Activated B cell treated with CpG ODN at 0.5 μM for 24 hours (primary cell): Measurements from ENCODE around the gene CCT6A. TPM values are rescaled to one million over a fixed set of nuclear protein-coding genes. Genes with fewer than 3 reads are reported as not detected.
"Not testable (repeated sequence)": the region's sequence is repeated elsewhere in the genome, so short reads cannot be mapped to it uniquely, and the experiment has no call there.

ENCODE experiments used
- ATAC-seq: fragments of 200-7000 bp; cut with Tn5 transposase; one replicate; pipeline ENCODE4 v1.10.0; 2021; ENCODE audit warnings: low read depth, mild to moderate bottlenecking, moderate library complexity
- CTCF ChIA-PET: fragments of 350-600 bp; sonication (Branson Sonifier 250); formaldehyde crosslinking; loops from one replicate; lab custom pipeline; 2021; ENCODE audit warnings: antibody characterized with exemption; lab: Charles Lee
- POLR2A ChIA-PET: fragments of 350-600 bp; sonication (Branson Sonifier 250); formaldehyde crosslinking; loops from one replicate; lab custom pipeline; 2021; ENCODE audit warnings: antibody characterized with exemption; lab: Charles Lee
- DNase-seq: peaks from one replicate; pipeline ENCODE4 v3.0.0; 2022
- H3K27ac Mint-ChIP-seq: one replicate; pipeline ENCODE4 v1.8.0; 2020; ENCODE audit warnings: mixed read lengths
- H3K27me3 Mint-ChIP-seq: one replicate; pipeline ENCODE4 v1.8.0; 2021; ENCODE audit warnings: mixed read lengths
- H3K36me3 Mint-ChIP-seq: one replicate; pipeline ENCODE4 v1.8.0; 2021; ENCODE audit warnings: low read depth, mixed read lengths
- H3K4me1 Mint-ChIP-seq: one replicate; pipeline ENCODE4 v1.8.0; 2021; ENCODE audit warnings: mixed read lengths
- H3K4me3 Mint-ChIP-seq: one replicate; pipeline ENCODE4 v1.8.0; 2020; ENCODE audit warnings: mild to moderate bottlenecking, mixed read lengths
- H3K9me3 Mint-ChIP-seq: one replicate; pipeline ENCODE4 v1.8.0; 2020; ENCODE audit warnings: mixed read lengths
- intact Hi-C: fragments of 100-400 bp; cut with micrococcal nuclease; formaldehyde crosslinking; loops from one replicate; pipeline ENCODE4 v1.15.1; 2024
- total RNA-seq: library from RNA; stranded (reverse); gene quantifications from 2 replicates; pipeline ENCODE4 v1.2.3, GENCODE V29; 2022
- TF ChIP-seq, protein P1 (sequence below): fragments of 200-600 bp; IDR thresholded peaks from one replicate; pipeline ENCODE4 v1.8.0; 2022; ENCODE audit warnings: antibody characterized with exemption, mild to moderate bottlenecking

CCT6A gene
- total RNA-seq, 1 donor from 2014 or later, result 158 TPM

DNA sequence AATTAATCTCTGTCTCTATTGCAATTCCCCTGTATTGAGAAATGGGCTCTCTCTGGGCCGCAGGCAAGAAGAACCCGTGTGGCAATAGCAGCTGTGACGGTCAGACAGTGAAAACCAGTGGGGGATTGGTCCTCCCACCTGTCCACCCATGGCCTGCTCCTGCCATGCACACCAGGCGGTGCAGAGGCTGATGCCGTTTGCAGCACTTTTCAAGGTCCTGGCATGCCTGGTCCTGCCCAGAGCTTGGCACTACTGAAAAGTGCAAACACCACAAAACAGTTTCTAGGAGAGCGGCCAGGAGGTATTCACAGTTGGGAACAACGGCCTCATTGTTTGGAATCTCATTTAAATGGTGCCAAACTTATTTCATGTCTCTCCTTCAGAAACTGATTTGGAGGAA is 41.9 kb upstream of the CCT6A start:
- TF ChIP-seq, protein P1, sequence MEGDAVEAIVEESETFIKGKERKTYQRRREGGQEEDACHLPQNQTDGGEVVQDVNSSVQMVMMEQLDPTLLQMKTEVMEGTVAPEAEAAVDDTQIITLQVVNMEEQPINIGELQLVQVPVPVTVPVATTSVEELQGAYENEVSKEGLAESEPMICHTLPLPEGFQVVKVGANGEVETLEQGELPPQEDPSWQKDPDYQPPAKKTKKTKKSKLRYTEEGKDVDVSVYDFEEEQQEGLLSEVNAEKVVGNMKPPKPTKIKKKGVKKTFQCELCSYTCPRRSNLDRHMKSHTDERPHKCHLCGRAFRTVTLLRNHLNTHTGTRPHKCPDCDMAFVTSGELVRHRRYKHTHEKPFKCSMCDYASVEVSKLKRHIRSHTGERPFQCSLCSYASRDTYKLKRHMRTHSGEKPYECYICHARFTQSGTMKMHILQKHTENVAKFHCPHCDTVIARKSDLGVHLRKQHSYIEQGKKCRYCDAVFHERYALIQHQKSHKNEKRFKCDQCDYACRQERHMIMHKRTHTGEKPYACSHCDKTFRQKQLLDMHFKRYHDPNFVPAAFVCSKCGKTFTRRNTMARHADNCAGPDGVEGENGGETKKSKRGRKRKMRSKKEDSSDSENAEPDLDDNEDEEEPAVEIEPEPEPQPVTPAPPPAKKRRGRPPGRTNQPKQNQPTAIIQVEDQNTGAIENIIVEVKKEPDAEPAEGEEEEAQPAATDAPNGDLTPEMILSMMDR, result no peak
- Mint-ChIP-seq H3K27ac (no peak overlapping the region), H3K27me3 (no peaks in the 10 kb centered on the region), H3K36me3 (peaks cover 7% of the 10 kb centered on the region), H3K4me1 (no peaks in the 10 kb centered on the region), H3K9me3 (no peaks in the 10 kb centered on the region), H3K4me3 (no peak overlapping the region)
- DNase-seq (no peak), ATAC-seq (no peak)
- CTCF ChIA-PET, result no interaction called here
- intact Hi-C loops, result loop anchor here (5.0 kb wide), 2 partner anchors 367 to 727 kb away; no protein-coding TSS in a partner anchor
- POLR2A ChIA-PET, result no interaction called here

DNA sequence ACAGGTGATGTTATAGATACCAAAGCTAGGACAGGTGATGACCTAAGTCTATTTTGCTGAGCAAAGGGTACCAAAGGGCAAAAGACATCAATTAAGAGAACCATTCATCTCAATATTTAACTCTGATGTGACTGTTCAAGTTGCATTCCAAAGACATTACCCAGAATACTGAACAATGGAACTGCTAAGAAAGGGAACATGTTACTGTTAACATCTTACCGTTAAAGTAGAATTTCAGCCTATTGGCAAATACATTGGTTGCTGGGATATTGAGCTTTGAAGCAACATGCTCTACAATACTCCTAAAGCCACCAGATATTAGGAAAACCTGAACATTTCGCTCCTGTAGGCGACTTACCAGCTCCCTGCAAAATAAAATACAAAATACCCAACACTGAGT is 34.5 kb upstream of the CCT6A start:
- H3K27ac Mint-ChIP-seq, H3K4me1 Mint-ChIP-seq, DNase-seq, H3K9me3 Mint-ChIP-seq, ATAC-seq, intact Hi-C loops, H3K4me3 Mint-ChIP-seq, H3K27me3 Mint-ChIP-seq: not testable (repeated sequence)
- POLR2A ChIA-PET, result interaction anchor here (0.6 kb wide), 1 partner anchor 14 kb away, joined by 3 read pairs; no protein-coding TSS in a partner anchor
- peaks cover 18% of the 10 kb centered on the region for H3K36me3 Mint-ChIP-seq
- CTCF ChIA-PET, result interaction anchor here (2.4 kb wide), 1 partner anchor 57 kb away, joined by 6 read pairs; no protein-coding TSS in a partner anchor

DNA sequence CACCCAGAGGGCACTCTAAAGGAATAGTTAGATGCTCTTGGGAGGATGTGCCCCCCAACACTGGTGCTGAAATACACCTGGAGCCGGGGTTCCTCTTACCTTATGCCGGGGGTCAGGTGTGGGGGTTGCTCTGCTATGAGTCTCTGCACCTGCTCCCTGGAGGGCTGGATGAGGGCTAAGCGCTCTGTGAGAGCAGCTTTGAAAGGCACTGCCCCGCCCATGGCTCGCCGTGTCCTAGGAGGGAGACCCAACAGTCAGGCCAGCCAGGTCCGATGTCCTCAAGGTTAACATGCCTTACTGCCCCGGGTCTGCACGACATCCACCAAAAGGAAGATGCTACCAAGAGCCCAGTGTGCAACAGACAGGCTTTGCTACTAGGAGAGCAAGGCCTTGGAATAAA is 32.1 kb upstream of the CCT6A start:
- ATAC-seq, result no peak
- POLR2A ChIA-PET, result no interaction called here
- H3K27me3 Mint-ChIP-seq, result no peaks in the 10 kb centered on the region
- H3K4me1 Mint-ChIP-seq, result no peaks in the 10 kb centered on the region
- no peak overlapping the region for H3K27ac Mint-ChIP-seq
- H3K9me3 Mint-ChIP-seq, result no peaks in the 10 kb centered on the region
- intact Hi-C loops, result no loop called here
- CTCF ChIA-PET, result interaction anchor here (2.4 kb wide), 1 partner anchor 55 kb away, joined by 6 read pairs; no protein-coding TSS in a partner anchor
- H3K4me3 Mint-ChIP-seq, result no peak overlapping the region
- peaks cover 11% of the 10 kb centered on the region for H3K36me3 Mint-ChIP-seq
- TF ChIP-seq, protein P1, result no peak
- DNase-seq, result no peak

DNA sequence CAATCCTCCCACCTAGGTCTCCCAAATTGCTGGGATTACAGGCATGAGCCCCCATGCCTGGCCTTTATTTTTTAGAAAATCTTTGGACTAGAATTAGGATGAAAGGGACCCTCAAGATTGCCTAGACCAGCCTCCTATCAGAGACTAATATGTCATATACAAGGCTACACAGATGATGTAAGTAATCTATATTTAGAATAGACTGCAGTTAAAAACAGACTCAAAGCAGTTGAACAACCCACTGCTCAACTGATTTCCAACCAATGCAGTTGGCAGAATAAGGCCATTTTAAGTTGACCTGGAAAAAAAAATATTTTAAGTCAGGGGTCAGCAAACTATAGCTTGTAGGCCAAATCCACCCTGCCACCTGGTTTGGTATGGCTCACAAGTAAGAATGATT is 28.1 kb upstream of the CCT6A start:
- Mint-ChIP-seq H3K4me3 (no peak overlapping the region), H3K36me3 (peaks cover 11% of the 10 kb centered on the region), H3K27ac (no peak overlapping the region), H3K27me3 (no peaks in the 10 kb centered on the region), H3K4me1 (no peaks in the 10 kb centered on the region), H3K9me3 (no peaks in the 10 kb centered on the region)
- intact Hi-C loops, result no loop called here
- ATAC-seq (no peak), DNase-seq (no peak)
- TF ChIP-seq, protein P1, result no peak
- CTCF ChIA-PET, result no interaction called here
- POLR2A ChIA-PET, result no interaction called here

DNA sequence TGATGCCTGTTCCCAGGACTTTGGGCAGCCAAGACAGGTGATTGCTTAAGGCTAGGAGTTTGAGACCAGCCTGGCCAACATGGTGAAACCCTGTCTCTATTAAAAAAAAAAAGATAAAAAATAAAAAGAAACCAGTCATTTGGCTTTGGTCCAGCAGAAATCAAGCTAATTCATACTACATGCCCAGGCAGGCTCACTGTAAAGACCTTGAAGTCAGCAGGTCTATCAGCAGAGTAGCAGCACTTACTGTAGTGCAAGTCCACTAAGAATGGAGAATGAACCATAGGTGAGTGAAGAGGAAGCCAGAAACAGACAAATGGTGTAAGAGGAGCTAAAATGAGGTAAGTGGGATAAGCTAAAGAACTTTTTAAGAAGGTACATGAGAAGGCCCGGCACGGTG is 25.0 kb upstream of the CCT6A start:
- Mint-ChIP-seq H3K36me3 (peaks cover 2% of the 10 kb centered on the region), H3K9me3 (no peaks in the 10 kb centered on the region), H3K27me3 (no peaks in the 10 kb centered on the region), H3K4me3 (no peak overlapping the region), H3K27ac (no peak overlapping the region), H3K4me1 (no peaks in the 10 kb centered on the region)
- ChIA-PET POLR2A (no interaction called here), CTCF (no interaction called here)
- intact Hi-C loops, result no loop called here
- DNase-seq (no peak), ATAC-seq (no peak)
- TF ChIP-seq, protein P1, result no peak
